ENCODE results near the gene PRKRA. TPM values are rescaled to one million over a fixed set of nuclear protein-coding genes. Genes with fewer than 3 reads are reported as not detected.
"Not testable (repeated sequence)": the region's sequence is repeated elsewhere in the genome, so short reads cannot be mapped to it uniquely, and the experiment has no call there.

Gene PRKRA
- total and polyA plus RNA-seq, 9 donors, result 34.2 to 57.8 (median 50.7) TPM

DNA sequence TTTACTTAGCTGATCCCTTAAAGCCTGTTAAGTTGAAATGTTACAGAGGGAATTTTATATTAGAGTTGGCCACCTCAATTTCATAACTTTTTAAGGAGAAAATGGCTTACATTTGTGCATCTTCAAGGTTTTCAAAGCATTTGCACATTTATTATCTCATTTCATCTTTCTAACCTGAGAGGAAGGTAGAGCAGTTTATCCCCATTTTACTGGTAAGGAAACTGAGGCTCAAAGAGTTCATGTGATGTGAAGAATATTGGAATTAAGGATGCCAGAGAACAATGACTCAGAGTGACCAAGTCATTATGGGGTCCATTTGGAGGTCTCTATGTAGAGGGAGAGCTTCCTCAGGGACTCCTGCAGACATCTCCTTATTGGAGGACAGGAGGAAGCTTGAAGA is 35.0 kb downstream of the PRKRA start:
- no peaks in the 10 kb centered on the region for H3K4me1 ChIP-seq (ENCODE audit: insufficient read depth)
- no peak overlapping the region for H3K4me3 ChIP-seq
- no peaks in the 10 kb centered on the region for H3K9me3 ChIP-seq
- no peak overlapping the region for H3K27ac ChIP-seq
- DNase-seq, result no peak
- H3K36me3 ChIP-seq, result no peaks in the 10 kb centered on the region
- intact Hi-C loops (cut with DNase I), result loop anchor here in 3 of 4 donors (10.0 kb wide), 2 partner anchors 281 to 301 kb away; partner anchors contain the start of gene RBM45 (in 2 of the 3)
- TF ChIP-seq CTCF (IDR thresholded peaks at IDR 0.05), result no peak
- TF ChIP-seq POLR2A (IDR thresholded peaks at IDR 0.05), result no peak
- TF ChIP-seq EP300 (IDR thresholded peaks at IDR 0.05), result no peak
- H3K27me3 ChIP-seq, result no peaks in the 10 kb centered on the region

- peak; percentile 81 to 90 (median 84) for DNase-seq
- H3K9me3 ChIP-seq, result no peaks in the 10 kb centered on the region
- WGBS, 3 donors, result 15 to 16% (median 15%) methylated on average over 21 of the region's 21 CpGs
- no peak for TF ChIP-seq POLR2A (IDR thresholded peaks at IDR 0.05)
- peak; percentile 76 to 86 (median 79) for TF ChIP-seq CTCF (IDR thresholded peaks at IDR 0.05)
- H3K27ac ChIP-seq, result peak overlapping the region; percentile 81 to 97
- no peaks in the 10 kb centered on the region for H3K27me3 ChIP-seq
- no peaks in the 10 kb centered on the region for H3K4me1 ChIP-seq (ENCODE audit: insufficient read depth)
- H3K36me3 ChIP-seq, result no peaks in the 10 kb centered on the region
- intact Hi-C loops (cut with DNase I), result loop anchor here in 3 of 4 donors (10.0 kb wide), 2 partner anchors 280 to 300 kb away; partner anchors contain the start of gene RBM45 (in 2 of the 3)
- H3K4me3 ChIP-seq, result peak overlapping the region; percentile 50
These were observed 36.4 kb downstream of the PRKRA start for GRCh38 chr2:178414266-178415247.

GRCh38 chr2:178413472-178414265 is 37.3 kb downstream of the PRKRA start:
- Histone ChIP-seq H3K27ac (peak overlapping the region; percentile 81 to 97), H3K9me3 (no peaks in the 10 kb centered on the region), H3K4me1 (ENCODE audit: insufficient read depth) (no peaks in the 10 kb centered on the region), H3K27me3 (no peaks in the 10 kb centered on the region), H3K4me3 (peak overlapping the region; percentile 50), H3K36me3 (no peaks in the 10 kb centered on the region)
- 0 to 1% (median 0%) methylated on average over 45 of the region's 45 CpGs for WGBS, 3 donors
- DNase-seq, result peak; percentile 61 to 83 (median 73)
- intact Hi-C loops (cut with DNase I), result loop anchor here in 3 of 4 donors (10.0 kb wide), 2 partner anchors 279 to 299 kb away; partner anchors contain the start of gene RBM45 (in 2 of the 3)
- TF ChIP-seq POLR2A (IDR thresholded peaks at IDR 0.05), result no peak
- no peak for TF ChIP-seq EP300 (IDR thresholded peaks at IDR 0.05)
- peak in 2 of 3 donors; percentile 31 to 37 for TF ChIP-seq CTCF (IDR thresholded peaks at IDR 0.05)

DNA sequence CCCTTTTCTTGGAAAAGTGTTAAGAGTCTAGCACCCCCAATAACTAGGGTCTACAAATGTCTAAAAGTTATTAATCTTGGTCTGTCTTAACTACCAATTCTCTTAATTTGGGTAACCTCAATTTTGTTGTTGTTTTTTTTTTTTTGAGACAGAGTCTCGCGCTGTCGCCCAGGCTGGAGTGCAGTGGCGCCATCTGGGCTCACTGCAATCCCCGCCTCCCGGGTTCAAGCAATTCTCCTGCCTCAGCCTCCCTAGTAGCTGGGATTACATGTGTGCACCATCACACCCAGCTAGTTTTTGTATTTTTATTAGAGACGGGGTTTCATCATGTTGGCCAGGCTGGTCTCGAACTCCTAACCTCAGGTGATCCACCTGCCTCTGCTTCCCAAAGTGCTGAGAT is 38.5 kb downstream of the PRKRA start:
- intact Hi-C loops (cut with DNase I), result loop anchor here in 3 of 4 donors (10.0 kb wide), 2 partner anchors 278 to 298 kb away; partner anchors contain the start of gene RBM45 (in 2 of the 3)

More for the DNA sequence above, 38.5 kb downstream of the PRKRA start:
- not testable (repeated sequence) for H3K4me1 ChIP-seq (ENCODE audit: insufficient read depth); DNase-seq; H3K4me3 ChIP-seq; H3K9me3 ChIP-seq; H3K27me3 ChIP-seq; H3K27ac ChIP-seq; H3K36me3 ChIP-seq
- WGBS, 3 donors, result 96 to 98% (median 96%) methylated on average over 8 of the region's 8 CpGs
